Hypothalamus (tissue), 51 donors: Measurements from ENCODE around the gene C3orf22.

Experiments used
- DNase-seq, 51 donors: peaks; one replicate each; lab custom pipeline; 2025; lab: John Stamatoyannopoulos, UW

Gene C3orf22

GRCh38 chr3:126528800-126529541, 29.8 kb downstream of the C3orf22 start:
- DNase-seq, result no peak

DNA sequence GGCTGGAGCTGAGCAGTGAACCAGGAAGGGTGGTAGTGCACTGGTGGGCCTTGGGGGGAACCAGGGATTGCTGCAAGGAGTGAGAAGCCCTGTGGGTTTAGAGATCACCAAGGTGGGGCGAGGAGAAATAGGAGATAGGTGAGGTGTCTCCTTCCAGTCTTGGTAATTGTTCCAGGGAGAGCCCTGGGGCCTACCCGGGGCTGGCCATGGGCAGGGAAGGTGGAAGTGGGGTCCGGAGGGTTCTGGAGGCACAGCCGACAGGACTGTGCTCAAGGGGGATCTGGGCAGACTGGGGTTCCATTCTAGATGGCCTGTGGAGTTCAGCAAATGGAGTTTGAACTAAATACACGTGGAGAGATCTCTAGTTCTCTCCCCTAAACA, 30.3 kb downstream of the C3orf22 start:
- no peak for DNase-seq

DNA sequence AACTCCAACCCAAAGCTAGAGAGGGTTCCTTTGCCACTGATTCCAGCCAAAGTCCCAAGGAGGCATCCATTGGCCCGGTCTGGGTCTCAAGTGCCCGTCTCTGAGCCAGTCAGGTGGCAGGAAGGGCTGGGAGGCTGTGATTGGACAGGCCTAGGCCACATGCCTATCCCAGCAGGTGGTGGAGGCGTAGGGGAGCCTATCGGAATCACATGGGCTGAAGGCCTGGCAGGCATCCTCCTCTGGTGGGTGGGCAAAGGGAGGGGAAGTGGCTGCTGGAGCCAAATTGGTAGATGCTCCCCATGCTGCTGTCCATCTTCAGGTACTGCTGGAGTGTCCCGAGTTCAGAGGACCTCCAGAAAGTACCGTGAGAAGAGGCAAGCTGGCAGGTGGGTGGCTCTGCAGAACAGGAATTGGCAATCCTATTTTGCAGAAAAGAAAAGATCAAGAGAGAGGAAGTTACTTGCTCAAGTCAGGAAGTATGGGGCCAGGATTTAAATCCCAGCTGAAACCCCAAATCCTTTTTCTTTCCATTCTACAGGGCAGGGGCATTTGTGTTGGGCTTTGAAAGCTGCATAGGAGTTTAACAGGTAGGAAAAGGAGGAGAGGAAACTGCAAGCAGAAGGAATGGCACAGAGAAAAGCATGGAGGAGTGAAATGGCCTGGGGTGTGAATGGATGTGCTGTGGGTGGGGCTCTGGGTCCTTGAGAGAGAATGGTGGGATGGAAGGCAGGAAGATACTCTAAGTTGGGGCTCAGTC, 31.1 kb downstream of the C3orf22 start:
- DNase-seq, result no peak

DNA sequence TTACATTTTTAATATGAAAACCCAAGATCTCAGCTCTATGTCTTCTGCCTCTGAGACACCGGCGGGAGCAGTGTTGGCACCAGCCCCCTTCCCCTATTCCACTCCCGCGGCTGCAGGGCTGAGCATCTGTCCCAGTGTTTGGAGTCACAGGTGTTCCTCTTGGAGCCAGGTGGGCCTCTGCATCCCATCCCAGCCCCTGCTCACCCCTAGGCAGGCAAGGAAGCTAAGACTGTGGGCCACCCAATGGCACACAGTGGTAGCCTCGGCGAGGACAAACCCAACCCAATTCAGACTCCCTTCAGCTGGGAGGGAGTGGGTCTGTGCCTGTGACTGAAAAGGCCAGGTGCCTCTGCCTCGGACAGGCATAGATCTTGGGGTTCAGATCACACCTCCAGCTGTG, 31.7 kb downstream of the C3orf22 start:
- no peak for DNase-seq

- DNase-seq, result no peak
Observed at GRCh38 chr3:126526668-126527005, 32.1 kb downstream of the C3orf22 start.

GRCh38 chr3:126525853-126526667, 32.7 kb downstream of the C3orf22 start:
- DNase-seq, result no peak

GRCh38 chr3:126525091-126525852, 33.5 kb downstream of the C3orf22 start:
- DNase-seq, result no peak

DNA sequence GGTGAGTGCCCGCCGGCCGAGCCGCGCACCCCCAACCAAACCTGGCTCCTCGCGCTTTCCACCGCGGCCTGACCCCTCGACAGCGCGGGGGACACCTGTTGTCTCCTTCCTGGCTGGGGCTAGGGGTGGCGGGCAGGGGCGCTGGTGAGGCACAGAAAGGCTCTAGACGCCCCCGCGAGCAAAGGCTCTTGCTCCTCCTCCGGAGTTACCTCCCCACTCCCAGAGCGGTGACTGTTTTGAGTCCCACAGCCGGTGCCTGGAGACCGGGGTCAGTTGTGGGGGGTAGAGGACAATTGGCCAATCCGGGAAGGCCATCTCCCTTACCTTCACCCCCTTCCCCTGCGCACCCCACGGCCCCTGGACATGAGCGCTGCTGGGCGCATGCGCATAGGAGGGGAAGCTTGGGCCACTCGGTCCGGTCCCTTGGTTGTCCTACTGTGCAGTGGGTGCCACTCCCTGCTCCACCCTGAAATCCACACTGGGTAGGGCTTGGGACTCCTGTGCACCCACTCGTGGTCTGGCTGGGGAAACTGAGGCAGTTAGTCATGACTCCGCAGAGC, 34.2 kb downstream of the C3orf22 start:
- peak in 1 of 51 donors; percentile 44 for DNase-seq

DNA sequence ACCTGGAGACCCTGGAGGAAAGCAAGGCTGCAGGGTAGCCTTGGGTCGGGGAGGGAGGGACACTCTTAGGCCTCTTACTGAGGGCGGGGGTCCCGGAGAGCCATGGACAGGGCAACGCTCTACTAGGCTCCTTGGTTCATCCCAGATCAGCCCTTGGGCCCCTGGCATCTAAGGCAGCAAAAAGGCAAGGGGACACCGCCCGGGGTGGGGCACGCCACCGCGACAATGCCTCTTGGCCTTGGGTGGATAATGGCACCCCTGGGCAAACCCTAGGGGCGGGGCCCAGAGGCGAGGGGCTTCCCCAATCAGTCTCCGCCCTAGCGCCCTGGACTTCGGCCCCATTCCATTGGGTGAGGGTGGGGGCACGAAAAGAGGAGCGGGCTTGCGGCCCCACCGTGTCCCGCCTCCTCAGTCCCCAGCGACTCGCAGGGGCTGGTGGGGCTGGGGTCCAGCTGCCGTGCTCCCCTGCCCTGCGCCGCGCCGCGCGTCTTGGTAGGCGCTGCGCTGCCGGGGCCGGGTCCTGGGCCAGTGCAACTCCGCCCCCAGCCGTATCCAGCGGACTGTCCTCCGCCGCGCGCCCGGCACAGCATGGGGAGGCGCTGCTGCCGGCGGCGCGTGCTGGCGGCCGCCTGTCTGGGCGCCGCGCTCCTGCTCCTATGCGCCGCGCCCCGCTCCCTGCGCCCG, 34.8 kb downstream of the C3orf22 start, which contains the start of gene CHST13:
CHST13 (plus strand) TSS at position 411 of the 684 bp plus-strand sequence; CDS start at position 589, 178 bp downstream.
- DNase-seq, result peak in 3 of 51 donors; percentile 13 to 41 (median 29)

GRCh38 chr3:126522363-126522788, 36.4 kb downstream of the C3orf22 start:
- DNase-seq, result peak in 37 of 51 donors; percentile 11 to 69 (median 40)

DNA sequence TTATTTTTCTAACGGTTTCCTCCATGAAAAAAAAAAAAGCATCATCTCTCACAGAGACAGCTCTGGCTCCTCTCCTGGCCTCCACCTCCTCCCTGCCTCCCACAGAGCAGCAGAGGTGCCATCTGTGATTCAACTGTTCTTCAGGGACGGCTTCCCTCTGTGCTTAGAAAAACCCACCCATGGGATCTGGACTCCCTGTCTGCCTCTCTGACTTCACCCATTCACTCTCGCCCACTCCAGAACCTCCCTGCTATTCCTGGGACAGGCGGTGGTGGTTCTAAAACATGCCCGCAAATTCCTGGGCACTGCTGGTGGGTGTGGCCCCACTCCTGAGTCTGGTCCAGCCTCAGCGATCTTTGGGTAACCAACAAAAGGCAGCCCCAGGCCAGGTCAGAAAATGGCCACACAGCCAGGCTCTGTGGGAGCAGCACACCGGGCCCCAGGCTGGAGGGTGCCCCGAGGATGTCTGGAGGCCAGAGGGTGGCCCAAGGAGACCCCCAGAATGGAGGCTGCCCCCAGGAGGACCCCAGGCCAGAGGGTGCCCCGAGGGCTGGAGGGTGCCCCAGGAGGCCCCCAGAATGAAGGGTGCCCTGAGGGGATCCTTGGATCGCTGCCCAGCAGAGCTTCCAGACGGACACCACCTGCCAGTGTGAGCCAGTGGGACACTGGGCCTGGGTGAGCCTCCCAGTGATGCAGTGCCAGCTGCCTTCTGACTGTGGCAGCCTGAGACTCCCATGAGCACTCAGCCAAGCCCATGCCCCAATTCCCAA, 37.4 kb downstream of the C3orf22 start:
- peak in 1 of 51 donors; percentile 62 for DNase-seq

- DNase-seq, result no peak
Observed at GRCh38 chr3:126519506-126520455, 39.0 kb downstream of the C3orf22 start.

GRCh38 chr3:126518779-126519177, 40.0 kb downstream of the C3orf22 start:
- DNase-seq, result no peak

DNA sequence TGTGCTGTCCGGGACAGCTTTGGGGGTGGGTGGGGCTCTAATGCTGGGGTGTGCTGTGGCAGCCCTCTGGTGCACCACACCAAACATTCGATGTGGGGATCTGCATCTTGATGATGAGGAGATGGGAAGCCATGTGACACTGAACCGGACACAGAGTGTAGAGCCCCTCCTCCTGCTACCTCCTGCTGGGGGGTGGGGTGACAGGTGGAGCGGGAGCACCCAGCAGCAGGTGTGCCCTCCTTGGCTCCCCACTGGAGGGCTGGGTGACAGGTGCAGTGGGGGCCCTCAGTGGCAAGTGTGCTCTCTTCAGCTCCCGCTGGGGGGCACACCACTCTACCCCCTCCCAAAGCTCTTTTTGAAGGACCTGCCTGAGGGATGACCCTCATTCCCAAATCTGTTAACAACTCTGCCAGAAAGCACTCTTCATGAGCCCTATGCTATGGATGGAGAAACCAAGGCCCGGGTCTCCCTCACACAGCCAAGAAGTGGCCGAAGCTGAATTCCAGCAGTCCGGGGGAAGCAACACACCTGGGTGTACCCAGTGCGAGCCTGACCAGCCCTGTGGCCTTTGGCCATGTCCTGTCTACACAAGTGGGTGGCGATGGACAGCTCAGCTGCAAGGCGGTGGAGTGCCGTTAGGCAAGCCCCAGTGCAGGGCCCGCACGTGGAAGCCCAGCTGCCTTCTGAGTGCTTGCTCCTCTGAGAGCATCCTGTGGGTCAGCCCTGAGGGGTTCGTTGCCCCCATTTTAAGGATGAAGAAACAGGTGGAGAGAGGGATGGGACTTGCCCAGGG, 40.5 kb downstream of the C3orf22 start:
- DNase-seq, result no peak

DNA sequence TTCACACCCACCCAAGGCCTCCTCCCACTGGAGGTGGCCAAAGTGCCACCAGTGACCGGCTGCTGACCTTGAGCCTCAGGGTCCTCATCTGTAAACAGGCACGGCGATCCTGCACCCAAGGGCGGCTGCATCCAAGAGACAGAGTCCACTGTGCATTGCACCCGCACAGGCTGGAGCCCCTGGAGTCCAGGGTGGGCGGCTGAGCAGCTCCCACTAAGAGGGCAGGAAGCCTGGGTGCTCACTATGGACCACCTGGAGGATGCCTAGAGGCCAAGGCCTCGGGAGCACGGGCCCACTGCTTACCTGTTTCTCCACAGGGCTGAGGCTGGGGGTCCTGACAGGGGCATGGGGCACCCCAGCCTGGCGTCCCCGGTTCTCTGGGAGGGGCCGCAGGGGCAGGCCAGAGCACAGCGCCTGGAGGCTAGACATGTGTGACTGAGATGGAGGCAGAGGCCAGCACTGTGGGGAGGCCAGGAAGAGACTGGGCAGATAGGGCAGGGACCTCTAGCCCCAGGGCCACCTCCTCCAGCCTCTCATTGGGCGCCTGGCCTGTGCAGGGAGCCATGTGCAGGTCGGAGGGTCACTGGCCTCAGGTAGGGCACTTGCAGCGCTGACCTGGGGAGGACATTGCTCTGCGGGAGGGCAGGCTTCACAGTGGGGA, 41.3 kb downstream of the C3orf22 start, which contains the start of gene UROC1:
UROC1 (minus strand) TSS at position 483 of the 661 bp plus-strand sequence; CDS start at position 429, 54 bp downstream.
- DNase-seq, result no peak

- DNase-seq, result no peak
Observed at GRCh38 chr3:126516936-126517290, 41.8 kb downstream of the C3orf22 start.
